Measurements from ENCODE around the gene ASF1A.
A peak's percentile ranks its signal among the peaks of the same experiment; 100 is the strongest.

The ASF1A gene

GRCh38 chr6:118895261-118895560 is 1.3 kb downstream of the ASF1A start:
- POLR2A ChIA-PET = no interaction called here
- CTCF ChIA-PET = interaction anchor here (0.7 to 4.1 kb wide), 8 partner anchors 12 to 330 kb away, joined by 3 to 28 read pairs (median 6); no protein-coding TSS in a partner anchor
- no peak for TF ChIP-seq CTCF (IDR thresholded peaks at IDR 0.05; ENCODE audit: control extremely low read depth, extremely low read depth, low read depth, missing control alignments)
- DNase-seq (ENCODE audit: extremely low spot score) = no peak

- no peak for DNase-seq (ENCODE audit: extremely low spot score)
- ChIA-PET CTCF (interaction anchor here (0.7 to 4.1 kb wide), 14 partner anchors 12 to 331 kb away, joined by 3 to 28 read pairs (median 4); no protein-coding TSS in a partner anchor), POLR2A (no interaction called here)
- TF ChIP-seq CTCF (IDR thresholded peaks at IDR 0.05; ENCODE audit: control extremely low read depth, extremely low read depth, low read depth, missing control alignments) = no peak
Measured at GRCh38 chr6:118895859-118896258, 1.9 kb downstream of the ASF1A start.

DNA sequence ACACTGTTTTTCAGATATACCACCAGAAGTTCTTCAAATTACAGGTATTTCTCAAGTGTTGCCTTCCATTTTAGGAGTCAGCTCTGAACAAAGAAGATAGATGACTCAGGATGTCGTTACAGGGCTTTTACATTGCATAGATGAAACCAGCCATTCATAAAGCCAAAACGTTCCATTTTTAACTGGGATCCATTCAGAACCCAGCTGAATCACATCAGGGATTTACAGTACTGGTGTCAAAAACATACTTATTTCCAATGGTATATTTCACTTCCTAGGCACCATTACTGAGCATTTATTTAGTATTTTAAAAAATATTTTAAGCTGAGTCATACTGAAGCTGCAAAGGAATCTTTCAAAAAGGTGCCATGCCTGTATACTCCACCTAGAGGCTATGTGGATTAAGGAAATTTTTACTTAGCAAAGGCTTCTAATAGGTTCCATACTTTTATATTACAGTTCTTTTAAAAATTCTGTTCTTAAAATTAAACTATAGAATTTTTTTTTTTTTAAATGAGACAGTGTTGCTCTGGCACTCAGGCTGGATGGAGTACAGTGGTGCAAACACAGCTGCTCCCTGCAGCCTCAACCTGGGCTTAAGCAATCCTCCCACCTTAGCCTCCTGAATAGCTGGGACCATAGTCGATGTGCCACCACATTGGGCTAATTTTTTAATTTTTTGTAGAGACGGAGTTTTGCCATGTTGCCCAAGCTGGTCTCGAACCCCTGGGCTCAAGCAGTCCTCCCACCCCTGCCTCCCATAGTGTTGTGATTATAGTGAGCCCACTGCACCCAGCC is 2.6 kb downstream of the ASF1A start:
- ChIA-PET POLR2A (no interaction called here), CTCF (interaction anchor here (0.7 to 4.1 kb wide), 24 partner anchors 10 to 331 kb away, joined by 3 to 28 read pairs (median 4); no protein-coding TSS in a partner anchor)
- TF ChIP-seq CTCF (IDR thresholded peaks at IDR 0.05; ENCODE audit: control extremely low read depth, extremely low read depth, low read depth, missing control alignments) = peak; percentile 36
- peak; percentile 40 for DNase-seq (ENCODE audit: extremely low spot score)

GRCh38 chr6:118897386-118897785 is 3.4 kb downstream of the ASF1A start:
- DNase-seq (ENCODE audit: extremely low spot score) = no peak
- POLR2A ChIA-PET = no interaction called here
- CTCF ChIA-PET = interaction anchor here (0.8 to 4.1 kb wide), 19 partner anchors 8 to 332 kb away, joined by 3 to 28 read pairs (median 4); no protein-coding TSS in a partner anchor
- TF ChIP-seq CTCF (IDR thresholded peaks at IDR 0.05; ENCODE audit: control extremely low read depth, extremely low read depth, low read depth, missing control alignments) = no peak

- ChIA-PET CTCF (interaction anchor here (1.1 to 1.7 kb wide), 4 partner anchors 9 to 35 kb away, joined by 3 to 5 read pairs (median 3); no protein-coding TSS in a partner anchor), POLR2A (no interaction called here)
- DNase-seq (ENCODE audit: extremely low spot score) = no peak
- TF ChIP-seq CTCF (IDR thresholded peaks at IDR 0.05; ENCODE audit: control extremely low read depth, extremely low read depth, low read depth, missing control alignments) = no peak
Measured at GRCh38 chr6:118899948-118900347, 6.0 kb downstream of the ASF1A start.

DNA sequence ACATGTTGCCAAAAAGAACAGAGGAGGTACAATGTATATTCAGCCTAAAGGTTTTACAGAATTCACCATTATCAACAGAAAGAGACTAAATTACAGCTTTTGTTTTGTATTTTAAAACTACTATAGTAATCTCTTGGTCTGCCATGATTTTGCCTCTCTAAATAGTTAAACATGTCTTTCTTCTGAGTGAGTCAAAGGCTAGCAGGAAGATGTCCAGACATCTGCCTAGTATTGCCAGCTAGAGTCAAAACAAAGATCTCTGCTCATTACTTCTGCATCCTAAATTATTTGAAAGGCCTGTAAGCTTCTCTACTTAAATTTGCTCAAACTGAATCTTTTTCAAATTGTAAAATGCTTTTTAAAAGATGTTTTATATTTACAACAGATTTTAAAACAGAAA is 8.8 kb downstream of the ASF1A start:
- CTCF ChIA-PET = interaction anchor here (1.3 to 1.7 kb wide), 4 partner anchors 9 to 337 kb away, joined by 3 to 5 read pairs (median 3); no protein-coding TSS in a partner anchor
- DNase-seq (ENCODE audit: extremely low spot score) = no peak
- POLR2A ChIA-PET = no interaction called here
- TF ChIP-seq CTCF (IDR thresholded peaks at IDR 0.05; ENCODE audit: control extremely low read depth, extremely low read depth, low read depth, missing control alignments) = no peak

All from GM10248 (cell line).